NCI-H524 treated with DMSO at 0.1 percent for 48 hours (cell line): ENCODE measurements around the gene TMEM240.
"Not testable (repeated sequence)": the region's sequence is repeated elsewhere in the genome, so short reads cannot be mapped to it uniquely, and the experiment has no call there.

ENCODE experiments used
- DNase-seq: peaks from one replicate; lab custom pipeline; 2025; lab: John Stamatoyannopoulos, UW

Gene TMEM240

DNA sequence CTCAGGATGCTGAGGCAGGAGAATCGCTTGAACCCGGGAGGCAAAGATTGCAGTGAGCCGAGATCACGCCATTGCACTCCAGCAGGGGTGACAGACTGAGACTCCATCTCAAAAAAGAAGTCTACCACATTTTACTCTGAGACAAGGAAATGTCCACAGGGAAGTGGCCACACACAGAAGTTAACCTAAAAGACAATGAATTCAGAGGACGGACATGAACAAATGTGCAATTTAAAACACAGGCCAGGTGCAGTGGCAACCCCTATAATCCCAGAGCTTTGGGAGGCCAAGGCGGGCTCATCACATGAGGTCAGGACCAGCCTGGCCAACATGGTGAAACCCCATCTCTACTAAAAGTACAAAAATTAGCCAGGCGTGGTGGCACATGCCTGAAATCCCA lies 17.3 kb upstream of the TMEM240 start:
- DNase-seq: not testable (repeated sequence)

- DNase-seq: not testable (repeated sequence)
Measured at GRCh38 chr1:1556961-1557360, 16.5 kb upstream of the TMEM240 start.

GRCh38 chr1:1556505-1556904 lies 16.1 kb upstream of the TMEM240 start:
- no peak for DNase-seq

DNA sequence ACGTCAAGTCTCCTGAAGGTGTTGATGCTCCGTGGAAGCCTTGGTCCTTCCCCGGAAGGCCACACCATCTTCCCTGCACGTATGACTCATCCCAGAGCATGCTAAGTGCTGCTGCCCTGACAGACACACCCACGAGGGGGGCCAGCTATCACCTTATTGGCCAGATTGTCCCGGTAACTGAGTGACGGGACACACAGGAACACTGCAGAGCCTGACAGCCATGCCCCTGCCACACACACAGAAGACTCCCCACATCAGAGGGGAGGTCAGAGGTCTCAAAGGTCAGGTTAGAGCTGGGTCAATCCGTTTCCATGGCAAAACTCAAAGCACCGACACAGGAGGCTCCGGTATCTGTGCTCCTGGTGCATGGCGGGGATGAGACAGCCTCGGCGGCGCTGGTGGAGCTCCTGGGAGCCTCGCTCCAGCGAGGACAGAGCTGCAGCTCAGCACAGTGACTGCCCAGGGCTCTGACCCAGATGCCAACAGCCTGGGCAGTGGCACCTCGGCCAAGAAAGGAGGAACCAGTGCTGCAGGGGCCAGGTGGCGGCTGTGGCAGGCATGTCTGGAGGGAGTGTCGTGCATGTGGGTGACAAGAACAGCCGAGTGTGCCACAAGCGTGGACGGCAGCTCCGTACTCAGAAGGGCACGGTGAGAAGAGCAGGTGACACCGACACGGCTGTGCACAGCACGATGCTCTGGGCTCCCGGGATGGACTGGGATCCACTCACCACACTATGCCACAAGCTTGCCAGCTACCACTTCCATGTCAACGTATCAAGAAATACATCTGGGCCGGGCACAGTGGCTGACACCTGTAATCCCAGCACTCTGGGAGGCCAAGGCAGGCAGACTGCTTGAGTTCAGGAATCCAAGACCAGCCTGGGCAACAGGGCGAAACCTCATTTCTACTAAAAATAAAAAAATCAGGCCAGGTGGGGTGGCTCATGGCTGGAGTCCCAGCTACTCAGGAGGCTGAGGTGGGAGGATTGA lies 14.8 kb upstream of the TMEM240 start:
- DNase-seq: no peak

DNA sequence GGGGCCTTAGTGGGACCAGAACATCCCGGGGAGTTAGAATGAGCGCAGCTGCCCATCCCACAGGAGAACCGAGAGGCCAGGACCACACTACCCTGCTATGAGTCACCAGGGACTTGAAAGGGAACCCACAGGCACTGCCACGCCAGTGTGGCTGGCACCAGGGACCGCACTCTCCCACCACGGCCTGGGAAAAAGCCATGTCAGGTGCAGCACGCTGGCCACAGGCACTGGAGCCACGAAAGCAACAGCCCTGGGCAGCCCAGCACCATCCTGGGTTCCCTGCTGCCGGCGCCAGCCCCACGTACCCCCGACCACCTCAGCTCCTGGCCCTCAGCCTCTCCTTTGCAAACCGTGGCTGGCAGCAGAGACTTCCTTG lies 14.1 kb upstream of the TMEM240 start:
- DNase-seq: no peak

DNA sequence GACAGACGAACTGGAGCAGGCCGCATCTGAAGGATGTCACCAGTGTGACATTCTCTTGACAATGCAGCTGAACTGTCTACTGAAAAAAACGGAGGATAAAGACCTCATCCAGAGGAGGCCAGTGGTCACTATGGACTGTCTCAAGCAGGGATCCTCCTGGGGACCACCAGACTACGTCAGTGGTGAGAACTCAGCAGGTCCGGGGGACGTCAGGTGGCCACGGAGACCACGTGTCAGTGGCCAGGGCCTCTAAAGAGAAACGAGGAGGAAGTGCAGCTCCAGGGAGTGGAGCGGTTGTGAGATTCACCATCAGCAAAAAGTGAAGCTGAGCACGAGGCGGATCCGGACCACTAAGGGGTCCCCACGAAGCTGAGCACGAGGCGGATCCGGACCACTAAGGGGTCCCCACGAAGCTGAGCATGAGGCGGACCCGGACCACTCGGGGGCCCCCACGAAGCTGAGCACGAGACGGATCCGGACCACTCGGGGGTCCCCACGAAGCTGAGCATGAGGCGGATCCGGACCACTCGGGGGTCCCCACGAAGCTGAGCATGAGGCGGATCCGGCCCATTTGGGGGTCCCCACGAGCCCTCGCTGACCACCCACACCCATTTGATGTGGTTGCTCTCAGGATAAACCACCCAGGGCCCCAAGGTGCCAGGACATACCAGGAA lies 13.5 kb upstream of the TMEM240 start:
- DNase-seq: no peak

GRCh38 chr1:1552263-1552639 lies 11.8 kb upstream of the TMEM240 start:
- no peak for DNase-seq

GRCh38 chr1:1551524-1552262 lies 11.3 kb upstream of the TMEM240 start:
- no peak for DNase-seq

DNA sequence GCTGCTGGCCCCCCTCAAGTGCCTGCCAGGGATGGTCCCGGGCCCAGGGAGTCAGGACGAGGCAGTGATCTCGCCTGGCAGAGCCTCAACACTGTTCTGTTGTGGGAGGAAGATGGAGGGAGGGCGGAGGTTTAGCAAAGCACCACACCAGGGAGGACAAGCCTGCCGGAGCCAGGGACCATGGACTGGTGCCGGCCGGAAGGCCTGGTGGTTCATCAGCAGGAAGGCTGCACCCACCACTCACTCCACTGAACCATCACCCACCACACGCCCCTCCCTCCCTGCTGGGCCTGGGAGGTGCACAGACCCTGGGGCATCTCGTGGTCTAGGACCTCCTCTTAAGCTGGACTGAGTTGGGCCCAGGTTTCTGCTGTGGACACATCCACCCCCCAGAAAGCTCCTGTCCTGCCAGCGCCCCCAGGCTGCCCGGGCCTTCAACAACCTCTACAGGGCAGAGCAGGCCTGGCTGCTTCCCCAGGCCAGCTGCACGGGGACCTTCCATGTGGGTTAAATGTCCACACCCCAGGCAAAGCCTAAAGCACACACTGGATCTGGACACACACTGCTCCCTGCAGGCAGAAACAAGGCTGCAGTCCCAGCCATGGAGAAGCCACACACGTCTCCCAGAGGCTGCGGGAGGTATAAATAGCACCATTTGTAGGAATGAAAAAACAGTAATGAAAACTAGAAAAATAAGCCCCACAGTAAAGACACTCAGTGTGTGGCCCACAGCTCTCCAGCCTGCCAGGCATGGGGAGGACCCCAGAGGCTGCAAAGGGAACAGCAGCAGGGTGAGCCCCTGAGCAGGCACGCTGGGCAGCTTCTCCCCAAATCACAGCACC lies 10.4 kb upstream of the TMEM240 start:
- no peak for DNase-seq

- DNase-seq: no peak
Measured at GRCh38 chr1:1550087-1550486, 9.7 kb upstream of the TMEM240 start.

DNA sequence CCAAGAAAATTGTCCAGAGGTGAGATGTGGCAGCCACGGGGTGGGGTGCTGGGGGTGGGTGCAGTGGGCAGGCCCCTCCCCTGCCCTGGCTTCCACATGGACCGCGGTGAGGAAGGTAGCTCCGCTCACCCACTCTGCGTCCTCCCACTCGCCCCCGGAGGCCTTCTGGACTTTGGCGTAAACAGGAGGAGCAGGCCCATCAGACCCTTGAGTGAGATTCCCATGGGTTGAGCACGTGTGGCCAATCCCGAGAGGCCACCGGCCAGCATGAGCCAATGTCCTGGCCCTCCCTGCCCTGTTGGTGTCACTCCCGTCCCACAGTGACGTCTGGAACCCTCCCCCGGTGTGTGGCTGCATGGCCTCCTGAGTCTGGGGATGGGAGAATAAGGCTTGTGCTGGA lies 8.2 kb upstream of the TMEM240 start:
- DNase-seq: no peak

- no peak for DNase-seq
Measured at GRCh38 chr1:1547476-1547875, 7.1 kb upstream of the TMEM240 start.

DNA sequence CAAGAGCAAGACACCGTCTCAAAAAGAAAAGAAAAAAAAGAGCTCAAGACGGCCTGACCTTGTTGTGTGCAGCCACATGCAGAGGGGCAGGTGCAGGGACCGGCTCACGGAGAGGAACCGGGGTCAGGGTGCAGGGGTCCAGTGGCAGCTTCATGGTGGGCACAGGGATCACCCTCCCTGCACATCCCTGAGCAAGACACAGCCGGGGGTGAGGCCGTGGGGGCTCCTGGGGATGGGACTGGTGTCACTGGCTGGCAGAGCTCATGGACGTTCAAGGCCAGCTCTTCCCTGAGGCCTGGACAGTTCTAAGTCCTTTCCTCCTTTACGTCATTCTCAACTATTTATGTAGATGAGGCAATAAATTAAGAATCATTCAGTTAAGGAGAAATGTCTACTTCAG lies 6.6 kb upstream of the TMEM240 start:
- no peak for DNase-seq

GRCh38 chr1:1545946-1546737 lies 5.7 kb upstream of the TMEM240 start:
- DNase-seq: no peak

- no peak for DNase-seq
Measured at GRCh38 chr1:1544544-1544943, 4.1 kb upstream of the TMEM240 start.

GRCh38 chr1:1543706-1544099 lies 3.3 kb upstream of the TMEM240 start:
- no peak for DNase-seq

GRCh38 chr1:1542766-1543705 lies 2.6 kb upstream of the TMEM240 start:
- DNase-seq: no peak

- no peak for DNase-seq
Measured at GRCh38 chr1:1541956-1542765, 1.7 kb upstream of the TMEM240 start.
